Measurements from ENCODE around the gene HSFX4. TPM values are rescaled to one million over a fixed set of nuclear protein-coding genes. Genes with fewer than 3 reads are reported as not detected.

HSFX4 gene
- polyA plus RNA-seq, 2 donors: not detected

Other genes starting within 250 kb of the HSFX4 start
- gene MAGEA11, start 217.5 kb upstream of the HSFX4 start, polyA plus RNA-seq: under 1 TPM; 0.04 to 0.18 TPM
- gene HSFX1, start 155.5 kb upstream of the HSFX4 start, polyA plus RNA-seq: 1 to 10 TPM in 1 of 2 donors, under 1 TPM in 1; 0.51 to 1.4 TPM
- gene MAGEA9, start 147.6 kb upstream of the HSFX4 start, polyA plus RNA-seq: not detected
- gene MAGEA8, start 48.4 kb upstream of the HSFX4 start, polyA plus RNA-seq: not detected
- gene EOLA2, start 8.9 kb downstream of the HSFX4 start, polyA plus RNA-seq: 10 to 100 TPM; 13.9 to 23.1 TPM